LNCaP clone FGC (cell line): ENCODE measurements around the gene PIGW.
A peak's percentile ranks its signal among the peaks of the same experiment; 100 is the strongest.

Experiments used
- DNase-seq: peaks from one replicate; pipeline ENCODE4 v3.0.0-alpha.2; 2011; ENCODE audit warnings: low read depth
- H3K4me3 ChIP-seq: 2 replicates; pipeline ENCODE4 v1.5.1; 2011; ENCODE audit warnings: mild to moderate bottlenecking, low read depth, low read length, control low read depth
- TF ChIP-seq, protein P1 (sequence below): IDR thresholded peaks from 2 replicates; pipeline ENCODE4 v1.5.1; 2012; ENCODE audit warnings: mild to moderate bottlenecking; ENCODE audit not compliant: control insufficient read depth, insufficient read depth; ENCODE audit errors: extremely low read depth

The PIGW gene, protein sequence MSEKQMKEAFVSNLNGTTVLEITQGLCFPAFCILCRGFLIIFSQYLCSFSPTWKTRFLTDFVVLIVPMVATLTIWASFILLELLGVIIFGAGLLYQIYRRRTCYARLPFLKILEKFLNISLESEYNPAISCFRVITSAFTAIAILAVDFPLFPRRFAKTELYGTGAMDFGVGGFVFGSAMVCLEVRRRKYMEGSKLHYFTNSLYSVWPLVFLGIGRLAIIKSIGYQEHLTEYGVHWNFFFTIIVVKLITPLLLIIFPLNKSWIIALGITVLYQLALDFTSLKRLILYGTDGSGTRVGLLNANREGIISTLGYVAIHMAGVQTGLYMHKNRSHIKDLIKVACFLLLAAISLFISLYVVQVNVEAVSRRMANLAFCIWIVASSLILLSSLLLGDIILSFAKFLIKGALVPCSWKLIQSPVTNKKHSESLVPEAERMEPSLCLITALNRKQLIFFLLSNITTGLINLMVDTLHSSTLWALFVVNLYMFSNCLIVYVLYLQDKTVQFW

DNA sequence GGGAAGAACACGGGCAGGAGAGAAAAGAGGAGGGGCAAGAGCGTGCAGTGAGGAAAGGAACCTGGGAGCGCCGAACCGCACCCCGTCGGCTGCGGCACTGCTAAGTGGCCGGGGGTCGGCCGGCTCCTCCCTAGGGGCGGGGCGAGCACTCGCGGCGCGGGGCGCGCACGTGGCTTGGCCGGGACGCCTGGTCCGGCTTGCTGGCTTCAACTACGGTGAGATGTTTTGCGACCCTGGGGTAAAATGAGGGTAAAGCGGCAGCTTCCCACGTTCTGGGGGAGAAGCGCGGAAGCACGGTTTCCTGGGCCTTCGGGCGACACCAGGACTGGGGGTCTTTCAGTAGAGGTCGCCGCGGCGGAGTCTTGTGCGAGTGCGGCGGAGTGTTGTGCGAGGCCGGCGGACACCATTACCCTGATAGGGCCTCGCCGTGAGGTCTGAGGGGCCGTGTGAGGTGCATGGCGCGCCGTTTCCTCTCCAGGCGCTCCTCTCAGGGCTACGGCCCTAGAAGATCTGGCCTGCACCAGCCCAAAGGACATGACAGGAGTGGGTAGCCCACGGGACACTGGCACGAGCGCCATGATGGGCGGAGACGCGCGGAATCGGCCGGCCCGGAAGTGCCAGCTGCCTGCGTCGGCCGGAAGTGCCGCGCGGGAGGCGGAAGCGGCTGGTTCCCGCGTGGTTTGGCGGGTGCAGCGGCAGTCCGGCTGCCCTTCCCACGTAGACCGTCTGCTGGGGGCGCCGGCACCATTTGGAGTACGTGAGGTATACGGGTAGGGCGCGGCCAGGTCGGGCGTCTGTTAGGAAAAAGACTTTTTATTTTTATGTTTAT lies at the start of gene PIGW, which contains the start of gene MYO19:
Gene PIGW (plus strand): TSS at position 148 of the 829 bp plus-strand sequence. CDS start 2,115 bp downstream, outside the sequence.
Gene MYO19 (minus strand): TSS at position 29 of the 829 bp plus-strand sequence. CDS start 2,330 bp downstream, outside the sequence.
- TF ChIP-seq, protein P1, sequence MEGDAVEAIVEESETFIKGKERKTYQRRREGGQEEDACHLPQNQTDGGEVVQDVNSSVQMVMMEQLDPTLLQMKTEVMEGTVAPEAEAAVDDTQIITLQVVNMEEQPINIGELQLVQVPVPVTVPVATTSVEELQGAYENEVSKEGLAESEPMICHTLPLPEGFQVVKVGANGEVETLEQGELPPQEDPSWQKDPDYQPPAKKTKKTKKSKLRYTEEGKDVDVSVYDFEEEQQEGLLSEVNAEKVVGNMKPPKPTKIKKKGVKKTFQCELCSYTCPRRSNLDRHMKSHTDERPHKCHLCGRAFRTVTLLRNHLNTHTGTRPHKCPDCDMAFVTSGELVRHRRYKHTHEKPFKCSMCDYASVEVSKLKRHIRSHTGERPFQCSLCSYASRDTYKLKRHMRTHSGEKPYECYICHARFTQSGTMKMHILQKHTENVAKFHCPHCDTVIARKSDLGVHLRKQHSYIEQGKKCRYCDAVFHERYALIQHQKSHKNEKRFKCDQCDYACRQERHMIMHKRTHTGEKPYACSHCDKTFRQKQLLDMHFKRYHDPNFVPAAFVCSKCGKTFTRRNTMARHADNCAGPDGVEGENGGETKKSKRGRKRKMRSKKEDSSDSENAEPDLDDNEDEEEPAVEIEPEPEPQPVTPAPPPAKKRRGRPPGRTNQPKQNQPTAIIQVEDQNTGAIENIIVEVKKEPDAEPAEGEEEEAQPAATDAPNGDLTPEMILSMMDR, result peak; percentile 16; the same call in 1 of the 2 replicates
- peak; percentile 81 for DNase-seq
- peak within 1 kb of the TSS; percentile 74 for H3K4me3 ChIP-seq

DNA sequence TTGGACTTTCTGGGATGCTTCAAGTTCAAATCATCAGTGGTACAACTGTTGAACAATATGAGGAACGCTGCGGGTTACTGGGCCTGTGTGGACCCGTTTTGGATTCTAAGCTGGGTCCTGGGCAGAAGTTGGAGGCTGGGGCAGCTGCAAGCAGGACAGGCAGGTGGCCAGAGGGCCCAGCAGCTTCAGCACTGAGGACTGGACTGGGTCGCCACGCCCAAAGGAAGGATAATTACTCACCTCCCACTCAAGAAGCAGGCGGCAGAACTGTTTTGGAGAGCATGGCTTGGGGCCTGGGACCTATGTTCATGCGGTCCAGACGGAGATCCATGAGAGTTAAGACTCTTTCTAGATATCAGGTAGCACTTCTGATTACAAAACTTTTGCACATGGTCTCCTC lies 49.8 kb upstream of the PIGW start:
- no peak overlapping the region for H3K4me3 ChIP-seq
- DNase-seq, result no peak
- TF ChIP-seq, protein P1, result no peak

DNA sequence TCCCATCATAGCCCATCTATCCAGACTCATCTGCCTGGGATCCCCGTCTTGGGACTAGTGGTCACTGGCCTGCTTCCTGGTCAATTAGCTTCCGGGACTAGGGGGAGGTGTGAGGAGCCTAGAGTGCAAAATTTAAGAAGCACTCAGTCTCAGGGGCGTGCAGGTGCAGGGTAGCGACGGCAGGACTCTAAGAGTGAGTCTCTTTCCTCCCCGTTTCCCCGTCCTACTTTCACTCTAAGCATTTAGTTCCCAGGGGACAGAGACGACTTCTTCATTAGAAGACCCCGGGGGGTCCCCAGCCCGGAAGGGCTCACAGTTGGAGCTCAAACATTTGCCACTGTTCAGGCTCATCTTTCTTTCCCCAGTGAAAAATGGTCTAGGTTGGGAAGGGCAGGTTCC lies 49.0 kb upstream of the PIGW start:
- no peak for DNase-seq

DNA sequence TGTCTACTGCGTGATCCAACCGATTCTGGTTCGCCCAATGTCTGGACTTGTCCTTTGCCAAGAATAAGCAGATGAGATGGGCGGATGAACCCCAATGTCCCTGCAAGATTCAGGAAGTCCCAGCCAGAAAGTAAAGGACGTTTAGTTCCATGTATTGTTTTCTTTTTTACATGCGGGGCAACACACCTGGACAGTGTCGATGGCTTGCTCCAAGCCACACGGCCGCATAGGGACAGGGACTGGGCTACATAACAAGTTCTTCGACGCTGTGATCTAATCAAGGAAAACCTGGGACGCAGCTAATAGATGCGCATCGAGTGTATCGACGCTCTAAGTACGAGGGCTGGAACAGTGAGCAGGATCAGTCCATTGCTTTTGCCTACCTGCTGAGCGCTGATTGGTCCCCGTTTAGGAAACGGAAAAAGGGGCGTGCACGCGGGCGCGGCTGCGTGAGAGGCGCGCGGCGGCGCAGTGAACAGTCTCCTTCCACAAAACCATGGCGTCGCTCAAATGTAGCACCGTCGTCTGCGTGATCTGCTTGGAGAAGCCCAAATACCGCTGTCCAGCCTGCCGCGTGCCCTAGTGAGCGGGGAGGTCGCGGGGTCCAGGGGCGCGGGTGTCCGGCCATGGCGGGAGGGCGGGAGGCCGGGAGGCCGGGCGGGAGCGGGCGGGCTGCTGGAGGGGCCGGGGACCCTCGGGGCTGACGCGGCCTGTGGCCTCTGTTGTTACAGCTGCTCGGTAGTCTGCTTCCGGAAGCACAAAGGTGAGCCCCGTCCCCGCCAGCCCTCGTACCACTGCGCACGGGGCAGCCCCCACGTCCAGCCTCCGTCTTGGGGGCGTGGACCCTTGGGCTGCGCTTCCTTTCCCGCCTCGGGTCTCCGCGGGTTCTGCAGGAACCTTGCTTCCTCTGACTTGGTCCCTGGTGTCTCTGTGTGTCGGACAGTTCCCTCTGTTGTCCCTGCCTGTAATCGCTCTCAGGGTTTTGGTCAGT lies 48.3 kb upstream of the PIGW start, which contains the start of gene ZNHIT3:
Gene ZNHIT3 (plus strand): TSS at position 478 of the 991 bp plus-strand sequence. CDS start 19 bp downstream, at position 497.
- H3K4me3 ChIP-seq, result peak within 1 kb of the TSS; percentile 95
- peak; percentile 96 for DNase-seq
- TF ChIP-seq, protein P1, result 0 out of 2 replicates have a peak, but pooled peaks have one; percentile 4

More for the DNA sequence above, 49.0 kb upstream of the PIGW start:
- peak overlapping the region; percentile 95 for H3K4me3 ChIP-seq
- TF ChIP-seq, protein P1, result no peak

DNA sequence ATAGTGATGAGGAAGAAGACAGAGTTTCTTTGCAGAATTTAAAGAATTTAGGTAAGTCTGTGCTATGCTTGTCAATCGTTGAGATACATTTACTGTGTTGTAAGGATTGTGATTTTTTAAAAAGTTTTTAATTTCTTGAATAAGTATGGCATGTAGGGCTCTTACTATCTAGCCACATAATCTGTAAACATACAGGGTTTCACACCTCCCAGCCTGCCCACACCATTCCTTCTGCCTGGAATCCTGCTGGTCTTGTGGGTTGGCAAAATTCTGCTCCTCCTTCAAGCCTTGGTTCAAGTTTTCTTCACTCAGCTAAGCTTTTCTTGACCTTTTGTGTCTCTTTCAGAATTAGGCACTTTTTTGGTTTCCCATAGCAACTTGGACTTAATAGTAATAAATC lies 40.8 kb upstream of the PIGW start:
- DNase-seq, result no peak
- H3K4me3 ChIP-seq, result no peak overlapping the region

More for the DNA sequence above, 40.8 kb upstream of the PIGW start:
- TF ChIP-seq, protein P1, result no peak
